Activated T-helper 1 cell treated with anti-CD3 and anti-CD28 coated beads, Interleukin-12 subunit alpha, Interleukin-12 subunit beta, Interleukin-2, Interleukin-4 antibody, amounts not matched to agents 30 ng/mL and 10 ng/mL and 1 ng/mL, durations not matched to agents 14 hours and 24 hours and 36 hours (primary cell): Measurements from ENCODE around the gene INHBE. TPM values are rescaled to one million over a fixed set of nuclear protein-coding genes. Genes with fewer than 3 reads are reported as not detected.
"Not testable (repeated sequence)": the region's sequence is repeated elsewhere in the genome, so short reads cannot be mapped to it uniquely, and the experiment has no call there.

Source experiments
- DNase-seq: peaks from one replicate; pipeline ENCODE4 v3.0.0; 2021; ENCODE audit warnings: low spot score
- H3K27ac Mint-ChIP-seq: one replicate; pipeline ENCODE4 v1.8.0; 2021; ENCODE audit warnings: mild to moderate bottlenecking, mixed read lengths
- H3K27me3 Mint-ChIP-seq: one replicate; pipeline ENCODE4 v1.8.0; 2022; ENCODE audit warnings: mild to moderate bottlenecking, moderate library complexity, mixed read lengths; ENCODE audit not compliant: insufficient read depth
- H3K36me3 Mint-ChIP-seq: one replicate; pipeline ENCODE4 v1.8.0; 2021; ENCODE audit warnings: low read depth, mixed read lengths
- H3K4me1 Mint-ChIP-seq: one replicate; pipeline ENCODE4 v1.8.0; 2021; ENCODE audit warnings: low read depth, mixed read lengths
- H3K4me3 Mint-ChIP-seq: one replicate; pipeline ENCODE4 v1.8.0; 2021; ENCODE audit warnings: mild to moderate bottlenecking, moderate library complexity, mixed read lengths
- H3K9me3 Mint-ChIP-seq: one replicate; pipeline ENCODE4 v1.8.0; 2021; ENCODE audit warnings: mixed read lengths
- intact Hi-C: fragments of 100-400 bp; cut with micrococcal nuclease; formaldehyde crosslinking; loops from one replicate; pipeline ENCODE4 v1.15.1; 2024
- total RNA-seq: library from RNA; stranded (reverse); gene quantifications from 2 replicates; pipeline ENCODE4 v1.2.3, GENCODE V29; 2022

The INHBE gene
- total RNA-seq, 1 donor from 2014 or later, result 0.41 TPM

DNA sequence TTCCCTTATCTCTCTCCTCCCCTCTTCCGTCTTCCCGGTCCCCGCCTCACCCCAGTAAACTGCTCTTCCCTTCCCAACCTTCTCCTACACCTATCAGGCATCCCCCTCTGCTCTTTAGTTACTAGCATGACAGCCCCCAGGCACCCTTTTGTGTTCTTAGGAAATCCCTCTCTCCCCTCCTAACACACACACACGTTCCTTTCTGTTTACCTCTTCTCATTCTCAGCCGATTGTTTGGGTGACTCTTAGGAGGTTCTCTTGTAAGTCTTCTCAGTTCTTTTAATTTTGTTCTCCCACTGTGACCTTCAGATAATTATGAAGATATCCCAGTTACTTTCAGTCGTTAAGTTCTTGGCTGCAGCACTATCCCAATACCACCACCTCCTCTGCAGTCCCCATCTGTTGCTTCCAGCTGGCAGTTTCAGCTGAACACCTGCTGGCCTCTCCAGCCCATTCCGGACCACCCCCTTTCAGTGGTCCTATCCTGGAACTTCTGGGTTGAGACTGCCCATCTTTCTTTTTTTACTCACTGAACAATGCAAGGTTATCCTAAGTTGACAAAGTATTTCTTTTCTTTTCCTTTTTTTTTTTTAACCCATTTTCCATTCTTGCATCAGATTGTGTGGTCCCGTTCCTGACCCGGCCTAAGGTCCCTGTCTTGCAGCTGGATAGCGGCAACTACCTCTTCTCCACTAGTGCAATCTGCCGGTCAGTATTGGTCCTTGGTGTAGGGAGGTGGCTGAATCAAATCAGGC, 33.5 kb downstream of the INHBE start:
- peaks cover 39% of the 10 kb centered on the region for H3K36me3 Mint-ChIP-seq
- DNase-seq, result no peak
- no peaks in the 10 kb centered on the region for H3K27me3 Mint-ChIP-seq
- H3K4me3 Mint-ChIP-seq, result peak overlapping the region; percentile 97
- H3K9me3 Mint-ChIP-seq, result no peaks in the 10 kb centered on the region
- peak overlapping the region; percentile 96 for H3K27ac Mint-ChIP-seq
- peaks cover 33% of the 10 kb centered on the region for H3K4me1 Mint-ChIP-seq
- intact Hi-C loops, result loop anchor here (1.0 to 2.0 kb wide), 2 partner anchors 32 to 58 kb away; partner anchors contain the start of genes DDIT3 and R3HDM2

DNA sequence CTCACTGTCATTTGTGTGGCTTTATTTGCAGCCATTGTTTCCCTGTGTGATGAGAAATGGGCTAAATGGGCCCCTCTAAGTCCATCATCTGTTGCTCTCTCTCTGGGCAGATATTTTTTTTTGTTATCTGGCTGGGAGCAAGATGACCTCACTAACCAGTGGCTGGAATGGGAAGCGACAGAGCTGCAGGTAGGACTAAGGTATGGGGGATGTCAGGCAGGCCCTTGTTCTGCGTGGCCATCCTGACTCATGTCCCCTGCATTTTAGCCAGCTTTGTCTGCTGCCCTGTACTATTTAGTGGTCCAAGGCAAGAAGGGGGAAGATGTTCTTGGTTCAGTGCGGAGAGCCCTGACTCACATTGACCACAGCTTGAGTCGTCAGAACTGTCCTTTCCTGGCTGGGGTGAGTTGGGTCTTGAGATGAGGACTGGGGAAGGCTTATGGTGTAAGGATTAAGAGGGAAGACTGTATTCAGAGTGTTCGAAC, 34.1 kb downstream of the INHBE start:
- no peak for DNase-seq
- H3K4me1 Mint-ChIP-seq, result peaks cover 33% of the 10 kb centered on the region
- H3K36me3 Mint-ChIP-seq, result peaks cover 39% of the 10 kb centered on the region
- H3K27ac Mint-ChIP-seq, result peak overlapping the region; percentile 96
- intact Hi-C loops, result loop anchor here (2.0 kb wide), 1 partner anchor 58 kb away; the partner anchor contains the start of gene R3HDM2
- H3K4me3 Mint-ChIP-seq, result peak overlapping the region; percentile 97
- no peaks in the 10 kb centered on the region for H3K27me3 Mint-ChIP-seq
- H3K9me3 Mint-ChIP-seq, result no peaks in the 10 kb centered on the region

- Mint-ChIP-seq H3K27me3 (no peaks in the 10 kb centered on the region), H3K36me3 (peaks cover 40% of the 10 kb centered on the region), H3K9me3 (no peaks in the 10 kb centered on the region), H3K4me3 (no peak overlapping the region), H3K4me1 (peaks cover 33% of the 10 kb centered on the region), H3K27ac (peak overlapping the region; percentile 45)
- DNase-seq, result no peak
- intact Hi-C loops, result no loop called here
Measured at GRCh38 chr12:57490126-57490525, 35.0 kb downstream of the INHBE start.

DNA sequence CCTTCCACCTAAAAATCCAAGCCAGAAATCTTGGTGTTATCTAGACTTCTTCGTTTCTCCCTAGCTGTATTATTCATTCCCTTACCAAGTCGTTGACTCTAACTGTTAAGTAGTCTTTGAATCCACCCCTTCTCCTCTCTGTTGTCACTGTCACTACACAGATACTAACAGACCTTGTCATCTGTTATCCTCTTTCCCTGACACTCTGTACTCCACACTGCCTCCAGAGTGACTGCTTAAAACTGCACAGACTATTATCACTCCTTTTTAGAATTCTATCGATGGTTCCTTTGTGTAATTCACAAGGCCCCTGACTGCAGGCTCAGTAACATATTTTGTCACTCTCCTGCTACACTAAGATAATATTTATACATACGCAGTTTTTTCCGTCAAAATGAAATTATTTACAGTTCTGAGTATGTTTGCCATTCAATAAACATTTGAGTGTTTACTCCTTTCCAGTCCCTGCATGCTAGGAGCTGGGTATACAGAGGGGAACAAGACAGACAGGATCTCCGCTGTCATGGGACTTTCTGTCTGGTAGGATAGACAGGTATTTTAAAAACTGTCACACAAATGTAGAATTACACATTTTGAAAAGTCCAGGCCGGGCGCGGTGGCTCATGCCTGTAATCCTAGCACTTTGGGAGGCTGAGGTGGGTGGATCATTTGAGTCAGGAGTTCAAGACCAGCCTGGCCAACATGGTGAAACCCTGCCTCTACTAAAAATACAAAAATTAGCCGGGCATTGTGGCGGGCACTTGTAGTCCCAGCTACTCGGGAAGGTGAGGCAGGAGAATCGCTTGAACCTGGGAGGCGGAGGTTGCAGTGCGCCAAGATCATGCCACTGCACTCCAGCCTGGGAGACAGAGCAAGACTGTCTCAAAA, 36.5 kb downstream of the INHBE start:
- DNase-seq, result no peak
- Mint-ChIP-seq H3K27ac (peak overlapping the region; percentile 73), H3K4me1 (peaks cover 33% of the 10 kb centered on the region), H3K9me3 (no peaks in the 10 kb centered on the region), H3K36me3 (peaks cover 43% of the 10 kb centered on the region), H3K27me3 (no peaks in the 10 kb centered on the region), H3K4me3 (peak overlapping the region; percentile 47)
- intact Hi-C loops, result no loop called here

GRCh38 chr12:57495051-57495701, 40.1 kb downstream of the INHBE start:
- peaks cover 54% of the 10 kb centered on the region for H3K36me3 Mint-ChIP-seq
- H3K4me1 Mint-ChIP-seq, result peaks cover 16% of the 10 kb centered on the region
- H3K4me3 Mint-ChIP-seq, DNase-seq, H3K9me3 Mint-ChIP-seq, H3K27me3 Mint-ChIP-seq, H3K27ac Mint-ChIP-seq, intact Hi-C loops: not testable (repeated sequence)

GRCh38 chr12:57496822-57497221, 41.7 kb downstream of the INHBE start:
- intact Hi-C loops, result no loop called here
- Mint-ChIP-seq H3K9me3 (no peaks in the 10 kb centered on the region), H3K27me3 (no peaks in the 10 kb centered on the region), H3K4me1 (peaks cover 8% of the 10 kb centered on the region), H3K27ac (peak overlapping the region; percentile 10), H3K36me3 (peaks cover 51% of the 10 kb centered on the region), H3K4me3 (no peak overlapping the region)
- no peak for DNase-seq

- Mint-ChIP-seq H3K27ac (peak overlapping the region; percentile 24), H3K4me3 (no peak overlapping the region), H3K27me3 (no peaks in the 10 kb centered on the region), H3K9me3 (no peaks in the 10 kb centered on the region), H3K36me3 (peaks cover 52% of the 10 kb centered on the region), H3K4me1 (peaks cover 8% of the 10 kb centered on the region)
- intact Hi-C loops, result no loop called here
- DNase-seq, result no peak
Measured at GRCh38 chr12:57497223-57498131, 42.4 kb downstream of the INHBE start.

- peaks cover 49% of the 10 kb centered on the region for H3K36me3 Mint-ChIP-seq
- intact Hi-C loops, result no loop called here
- DNase-seq, result no peak
- H3K27ac Mint-ChIP-seq, result no peak overlapping the region
- no peaks in the 10 kb centered on the region for H3K9me3 Mint-ChIP-seq
- no peaks in the 10 kb centered on the region for H3K27me3 Mint-ChIP-seq
- H3K4me3 Mint-ChIP-seq, result no peak overlapping the region
- H3K4me1 Mint-ChIP-seq, result peaks cover 8% of the 10 kb centered on the region
Measured at GRCh38 chr12:57498132-57498502, 43.0 kb downstream of the INHBE start.

DNA sequence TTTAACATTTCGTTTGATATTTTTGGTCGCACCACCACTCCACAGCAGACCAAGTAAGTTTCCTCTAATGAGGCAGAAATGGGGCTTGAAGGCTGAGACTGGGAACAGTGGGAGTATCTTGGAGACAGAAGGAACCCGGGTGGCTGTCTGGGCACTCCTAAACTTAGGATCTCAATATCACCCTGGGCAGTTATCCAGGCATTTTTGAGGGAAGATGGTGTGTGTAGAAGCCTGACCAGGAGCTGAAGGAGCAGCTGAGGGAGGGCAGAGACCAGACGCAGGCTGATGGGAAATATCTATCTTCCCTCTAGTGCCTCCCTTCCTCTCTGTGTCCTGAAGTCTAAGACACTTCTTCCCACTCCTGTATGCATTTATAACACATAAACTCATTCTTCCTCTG, 43.5 kb downstream of the INHBE start:
- no peak overlapping the region for H3K27ac Mint-ChIP-seq
- H3K4me3 Mint-ChIP-seq, result no peak overlapping the region
- H3K27me3 Mint-ChIP-seq, result no peaks in the 10 kb centered on the region
- intact Hi-C loops, result no loop called here
- DNase-seq, result no peak
- no peaks in the 10 kb centered on the region for H3K9me3 Mint-ChIP-seq
- H3K36me3 Mint-ChIP-seq, result peaks cover 49% of the 10 kb centered on the region
- H3K4me1 Mint-ChIP-seq, result peaks cover 8% of the 10 kb centered on the region

DNA sequence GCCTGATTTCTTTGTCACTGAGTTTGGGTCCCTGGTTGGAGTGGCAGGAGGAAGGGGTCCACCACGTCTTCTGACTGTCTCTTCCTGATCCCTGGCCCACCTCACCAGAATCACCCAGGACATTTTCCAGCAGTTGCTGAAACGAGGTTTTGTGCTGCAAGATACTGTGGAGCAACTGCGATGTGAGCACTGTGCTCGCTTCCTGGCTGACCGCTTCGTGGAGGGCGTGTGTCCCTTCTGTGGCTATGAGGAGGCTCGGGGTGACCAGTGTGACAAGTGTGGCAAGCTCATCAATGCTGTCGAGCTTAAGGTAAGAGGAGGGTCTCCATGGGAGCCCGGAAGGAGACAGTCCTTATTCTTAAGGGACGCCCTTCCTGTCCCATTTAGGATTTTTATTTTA, 45.1 kb downstream of the INHBE start:
- Mint-ChIP-seq H3K27me3 (no peaks in the 10 kb centered on the region), H3K9me3 (no peaks in the 10 kb centered on the region), H3K4me3 (no peak overlapping the region), H3K27ac (no peak overlapping the region), H3K4me1 (peaks cover 8% of the 10 kb centered on the region), H3K36me3 (peaks cover 57% of the 10 kb centered on the region)
- no peak for DNase-seq
- intact Hi-C loops, result no loop called here

GRCh38 chr12:57502311-57502969, 47.3 kb downstream of the INHBE start:
- H3K9me3 Mint-ChIP-seq, DNase-seq, intact Hi-C loops, H3K27ac Mint-ChIP-seq, H3K4me1 Mint-ChIP-seq, H3K27me3 Mint-ChIP-seq, H3K4me3 Mint-ChIP-seq: not testable (repeated sequence)
- peaks cover 53% of the 10 kb centered on the region for H3K36me3 Mint-ChIP-seq
